Glomerular endothelial cell (primary cell): ENCODE results near the gene KRTAP1-4. TPM values are rescaled to one million over a fixed set of nuclear protein-coding genes. Genes with fewer than 3 reads are reported as not detected.
"Not testable (repeated sequence)": the region's sequence is repeated elsewhere in the genome, so short reads cannot be mapped to it uniquely, and the experiment has no call there.

Experiments
- DNase-seq: peaks from one replicate; pipeline ENCODE4 v3.0.0-alpha.2; 2011; ENCODE audit warnings: low read depth, low spot score; ENCODE audit errors: extremely low read depth
- total RNA-seq: library from RNA; depleted of rRNA; stranded (reverse); fragments of >200 nt; gene quantifications from 2 replicates; pipeline ENCODE4 v1.2.3, GENCODE V29; 2015

KRTAP1-4 gene
- total RNA-seq, 1 donor from 2014 or later, result not detected

GRCh38 chr17:41049110-41049509 lies 19.1 kb upstream of the KRTAP1-4 start:
- DNase-seq, result no peak

GRCh38 chr17:41048441-41048840 lies 18.4 kb upstream of the KRTAP1-4 start:
- no peak for DNase-seq

GRCh38 chr17:41046735-41047465 lies 16.9 kb upstream of the KRTAP1-4 start, which contains the start of gene KRTAP2-1:
TSS of gene KRTAP2-1 (minus strand) at chr17:41047316. CDS start at chr17:41047267, 49 bp downstream.
- DNase-seq, result not testable (repeated sequence)

GRCh38 chr17:41042953-41043352 lies 13.0 kb upstream of the KRTAP1-4 start:
- DNase-seq, result no peak

- DNase-seq, result not testable (repeated sequence)
These were observed 11.0 kb upstream of the KRTAP1-4 start, which contains the start of gene KRTAP1-1 for GRCh38 chr17:41040783-41041571. TSS of gene KRTAP1-1 (minus strand) at chr17:41041450. CDS start at chr17:41041397, 53 bp downstream.

- DNase-seq, result no peak
These were observed 7.9 kb upstream of the KRTAP1-4 start for GRCh38 chr17:41037853-41038350.

GRCh38 chr17:41034346-41034935 lies 4.4 kb upstream of the KRTAP1-4 start, which contains the start of gene KRTAP1-3:
TSS of gene KRTAP1-3 (minus strand) at chr17:41034874. CDS start at chr17:41034821, 53 bp downstream.
- DNase-seq, result not testable (repeated sequence)

- no peak for DNase-seq
These were observed 3.1 kb downstream of the KRTAP1-4 start, which contains the start of gene KRTAP1-5 for GRCh38 chr17:41026715-41027471. TSS of gene KRTAP1-5 (minus strand) at chr17:41027208. CDS start at chr17:41027155, 53 bp downstream.

- DNase-seq, result no peak
These were observed 5.3 kb downstream of the KRTAP1-4 start for GRCh38 chr17:41024697-41025096.

GRCh38 chr17:41020336-41020735 lies 9.7 kb downstream of the KRTAP1-4 start:
- no peak for DNase-seq

- DNase-seq, result no peak
These were observed 10.6 kb downstream of the KRTAP1-4 start for GRCh38 chr17:41019415-41019814.

GRCh38 chr17:41018541-41018940 lies 11.5 kb downstream of the KRTAP1-4 start:
- no peak for DNase-seq

- DNase-seq, result no peak
These were observed 13.3 kb downstream of the KRTAP1-4 start for GRCh38 chr17:41016578-41017215.

GRCh38 chr17:41015454-41015853 lies 14.5 kb downstream of the KRTAP1-4 start:
- no peak for DNase-seq

- no peak for DNase-seq
These were observed 16.4 kb downstream of the KRTAP1-4 start for GRCh38 chr17:41013606-41014005.

GRCh38 chr17:41013181-41013580 lies 16.8 kb downstream of the KRTAP1-4 start:
- DNase-seq, result no peak

- no peak for DNase-seq
These were observed 17.5 kb downstream of the KRTAP1-4 start for GRCh38 chr17:41012326-41013120.

- no peak for DNase-seq
These were observed 19.6 kb downstream of the KRTAP1-4 start for GRCh38 chr17:41010441-41010840.

- no peak for DNase-seq
These were observed 20.1 kb downstream of the KRTAP1-4 start for GRCh38 chr17:41009936-41010335.
